ENCODE data around the gene CABP2.
"Not testable (repeated sequence)": the region's sequence is repeated elsewhere in the genome, so short reads cannot be mapped to it uniquely, and the experiment has no call there.

The CABP2 gene

DNA sequence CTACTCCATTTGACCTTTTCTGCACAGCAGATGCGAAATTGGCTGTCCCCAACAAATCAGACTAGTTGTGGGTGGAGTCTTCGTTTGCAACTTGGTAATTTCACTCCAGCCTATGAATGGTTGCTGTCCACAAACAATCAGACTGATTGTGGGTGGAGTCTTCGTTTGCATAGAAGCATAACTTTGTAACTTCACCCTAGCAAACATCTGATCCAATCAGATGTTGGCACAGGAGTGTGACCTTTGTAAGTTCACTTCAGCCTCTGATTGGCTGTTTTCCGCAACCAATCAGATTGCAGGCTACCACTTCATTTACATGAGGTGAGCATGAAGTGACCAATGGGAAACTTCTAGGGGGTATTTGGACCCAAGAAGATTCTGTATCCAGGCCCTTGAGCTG lies 16.3 kb upstream of the CABP2 start:
- DNase-seq (ENCODE audit: low read depth in 1 of 2, low spot score in 1 of 2) = no peak

DNA sequence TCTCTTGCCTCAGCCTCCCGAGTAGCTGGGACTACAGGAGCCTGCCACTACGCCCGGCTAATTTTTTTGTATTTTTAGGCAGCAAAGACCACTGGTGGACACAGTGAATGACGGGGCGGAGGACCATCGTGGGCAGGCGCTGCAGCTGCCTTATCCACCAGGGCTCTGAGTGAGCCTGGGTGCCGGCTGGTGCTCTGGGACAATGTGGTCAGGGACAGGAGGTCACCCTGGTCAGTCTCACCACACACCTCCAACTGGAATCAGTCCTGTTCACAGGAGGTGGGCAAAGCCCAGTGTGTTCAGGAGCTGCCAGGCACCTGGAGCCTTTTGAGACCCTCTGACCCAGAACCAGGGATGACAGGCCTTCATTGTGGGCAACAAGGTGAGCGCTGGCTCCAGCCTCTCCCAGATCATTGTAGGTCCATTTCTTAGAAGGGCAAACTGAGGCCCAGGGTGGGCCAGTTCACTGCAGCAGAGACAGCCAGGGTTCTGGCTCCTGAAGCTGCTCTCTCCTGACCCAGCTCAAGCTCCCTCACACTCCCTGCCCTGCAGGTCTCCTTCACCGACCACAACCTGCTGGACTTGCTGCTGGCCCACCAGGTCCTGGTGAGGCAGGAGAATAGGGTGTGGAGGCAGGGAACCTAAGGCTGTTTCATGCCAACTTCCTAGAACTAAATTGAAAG lies 15.7 kb upstream of the CABP2 start:
- DNase-seq (ENCODE audit: low read depth in 1 of 2, low spot score in 1 of 2) = no peak

DNA sequence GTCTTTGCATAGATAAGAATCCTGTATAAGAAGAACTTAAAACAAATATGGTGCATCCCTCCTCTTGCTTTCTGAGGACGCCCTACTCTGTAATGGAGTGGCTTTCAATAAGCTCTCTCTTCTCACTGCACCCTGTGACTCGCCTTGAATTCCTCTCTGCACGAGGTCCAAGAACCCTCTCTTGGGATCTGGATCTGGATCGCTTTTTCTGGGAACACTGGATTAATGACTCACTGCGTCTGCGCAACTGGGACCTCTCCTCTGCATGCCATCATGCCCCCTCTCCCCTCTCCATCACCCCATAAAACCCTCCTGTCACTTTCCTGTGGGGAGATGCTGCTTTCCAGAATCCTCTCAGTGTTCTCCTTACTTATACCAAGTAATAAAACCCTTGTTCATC lies 15.1 kb upstream of the CABP2 start:
- DNase-seq (ENCODE audit: low read depth in 1 of 2, low spot score in 1 of 2) = no peak

DNA sequence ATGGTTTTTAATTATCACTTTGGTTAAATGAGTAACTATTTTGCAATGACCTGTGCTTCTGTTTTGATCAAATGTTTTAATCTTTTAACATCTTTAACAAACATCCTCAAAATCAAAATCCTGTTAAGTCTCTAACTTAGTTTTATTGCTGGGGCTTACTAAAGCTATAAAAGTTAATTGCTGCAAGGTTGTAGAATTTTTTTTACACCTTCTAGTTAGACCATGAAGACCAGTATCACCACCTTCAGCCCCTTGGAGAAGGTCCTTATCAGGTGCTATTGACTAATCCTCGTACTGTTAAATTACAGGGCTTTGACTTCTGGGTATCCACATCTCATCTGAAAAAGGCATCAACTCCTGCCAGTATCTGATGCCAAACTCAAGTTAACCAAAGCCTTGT lies 12.3 kb upstream of the CABP2 start:
- DNase-seq (ENCODE audit: low read depth in 1 of 2, low spot score in 1 of 2) = no peak

DNA sequence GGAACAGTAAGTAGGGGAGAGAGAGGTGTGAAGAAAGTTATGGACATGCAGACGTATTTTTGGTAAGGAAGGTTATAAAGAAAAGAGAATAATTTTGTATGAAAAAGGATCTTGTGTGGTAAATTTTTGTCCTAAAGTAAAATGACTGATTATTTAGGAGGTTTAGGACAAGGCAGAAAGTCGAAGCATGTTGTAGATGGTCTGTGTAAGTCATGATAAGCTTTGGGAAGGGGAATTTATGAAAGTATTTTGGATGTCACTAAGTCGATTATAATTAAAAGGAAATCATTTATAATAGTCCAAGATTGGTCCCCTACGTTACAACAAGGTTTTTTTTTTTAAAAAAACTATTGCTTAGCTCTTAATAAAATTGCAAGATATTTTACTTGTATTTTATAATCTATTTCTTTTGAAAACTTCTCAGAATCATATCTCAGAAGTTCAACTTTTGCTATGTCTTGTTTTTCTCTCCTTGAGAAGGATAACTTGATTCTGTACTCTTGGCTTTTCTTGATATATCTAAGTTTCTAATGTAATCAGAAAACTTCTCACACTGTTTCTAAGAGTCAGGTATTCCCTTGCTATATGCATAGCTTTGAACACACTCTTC lies 10.9 kb upstream of the CABP2 start:
- no peak for DNase-seq (ENCODE audit: low read depth in 1 of 2, low spot score in 1 of 2)

DNA sequence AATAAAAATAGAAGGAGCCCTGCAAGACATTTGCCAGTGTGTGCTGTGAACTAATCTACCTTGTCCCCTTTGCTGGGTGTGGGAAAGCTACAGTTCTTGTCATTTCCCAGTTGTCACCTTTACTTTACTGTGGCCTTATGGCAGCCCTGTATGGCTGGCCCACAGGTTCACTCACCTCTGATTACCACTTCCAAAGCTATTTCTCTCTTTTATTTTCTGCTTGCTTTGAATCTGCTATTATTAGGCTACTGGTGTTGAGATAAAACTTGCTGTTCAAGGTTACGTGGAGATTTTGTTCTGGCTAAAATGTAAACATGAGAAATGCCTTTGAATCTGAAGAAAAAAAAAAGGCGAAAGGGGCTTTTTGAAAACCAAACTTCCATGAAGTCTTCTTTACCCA lies 9.6 kb upstream of the CABP2 start:
- no peak for DNase-seq (ENCODE audit: low read depth in 1 of 2, low spot score in 1 of 2)

DNA sequence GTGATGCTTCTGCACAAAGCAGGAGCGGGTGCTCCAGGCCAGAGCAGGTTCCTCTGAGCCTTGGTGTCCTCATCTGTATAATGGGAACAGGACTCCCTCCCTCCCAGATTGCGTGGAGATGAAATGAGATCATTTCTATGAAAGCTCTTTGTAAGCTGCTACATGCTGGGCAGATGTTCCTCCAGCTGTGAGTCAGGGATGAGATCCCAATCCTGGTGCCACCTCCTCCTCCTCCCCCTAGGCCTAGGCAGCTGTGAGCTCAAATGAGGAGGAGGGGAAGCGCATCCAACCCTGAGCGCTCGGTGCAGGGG lies 7.0 kb upstream of the CABP2 start:
- DNase-seq (ENCODE audit: low read depth in 1 of 2, low spot score in 1 of 2) = no peak

DNA sequence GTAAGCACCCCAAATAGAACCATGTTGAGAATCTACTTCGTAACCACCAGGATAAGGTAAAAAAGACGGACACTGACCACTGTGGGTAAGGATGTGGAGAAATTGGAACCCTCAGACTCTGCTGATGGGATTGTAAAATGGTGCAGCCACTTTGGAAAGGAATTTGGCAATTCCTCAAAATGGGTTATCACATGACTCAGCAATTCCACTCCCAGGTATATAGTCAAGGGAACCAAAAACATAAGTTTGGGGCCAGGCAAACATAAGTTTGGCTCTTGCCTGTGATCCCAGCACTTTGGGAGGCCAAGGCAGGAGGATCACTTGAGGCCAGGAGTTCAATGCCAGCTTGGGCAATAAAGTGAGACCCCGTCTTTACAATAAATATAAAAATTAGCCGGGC lies 5.1 kb upstream of the CABP2 start:
- DNase-seq (ENCODE audit: low read depth in 1 of 2, low spot score in 1 of 2) = no peak

DNA sequence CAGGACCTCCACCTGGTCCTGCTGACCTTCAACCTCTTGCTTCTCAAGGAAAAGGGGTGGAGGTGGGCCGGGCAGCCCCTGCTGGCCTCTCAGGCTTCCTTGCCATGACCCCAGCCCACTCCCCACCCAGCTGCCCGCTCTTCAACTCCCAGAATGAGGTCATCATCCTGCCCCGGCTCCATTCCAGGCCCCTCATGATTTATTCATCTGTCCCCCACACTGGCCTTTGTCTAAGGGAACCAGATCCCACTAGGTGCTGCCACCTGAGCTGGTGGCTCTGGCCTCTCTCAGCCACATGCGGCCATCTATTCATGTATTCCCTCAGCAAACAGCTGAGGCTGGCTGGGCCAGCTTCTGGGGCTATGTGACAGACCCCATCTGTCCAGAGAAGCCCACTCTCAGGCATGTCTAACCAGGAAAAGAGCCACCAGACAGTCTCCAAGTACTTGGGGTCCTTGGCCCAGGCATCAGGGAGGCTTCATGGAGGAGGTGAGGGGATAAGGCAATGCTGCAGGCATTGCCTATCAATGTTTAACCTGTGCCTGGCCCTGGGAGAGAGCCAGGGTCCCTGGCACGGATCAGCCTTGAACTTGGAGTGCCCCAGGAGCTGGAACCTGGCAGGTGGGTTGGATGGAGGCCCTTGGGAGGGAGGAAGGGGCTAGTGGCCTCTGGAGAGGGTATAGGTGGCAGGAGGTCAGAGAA lies 2.2 kb upstream of the CABP2 start:
- DNase-seq (ENCODE audit: low read depth in 1 of 2, low spot score in 1 of 2) = no peak

DNA sequence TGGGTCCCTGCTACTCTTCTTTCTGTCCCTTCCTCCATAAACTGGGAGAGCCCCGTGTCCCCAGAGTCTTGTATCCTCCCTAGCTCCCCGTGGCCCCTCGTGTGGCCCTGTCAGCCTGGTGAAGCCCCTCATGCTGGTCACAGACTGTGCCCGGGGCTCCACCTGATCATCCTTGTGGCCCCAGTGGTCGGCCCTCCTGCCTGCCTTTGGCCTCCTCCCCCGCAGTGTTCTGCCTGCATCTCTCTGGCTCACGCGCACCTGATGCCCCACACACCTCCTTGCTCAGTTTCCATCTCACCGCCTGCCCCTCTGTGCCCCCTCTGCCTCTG lies 1.2 kb upstream of the CABP2 start:
- DNase-seq (ENCODE audit: low read depth in 1 of 2, low spot score in 1 of 2) = no peak

DNA sequence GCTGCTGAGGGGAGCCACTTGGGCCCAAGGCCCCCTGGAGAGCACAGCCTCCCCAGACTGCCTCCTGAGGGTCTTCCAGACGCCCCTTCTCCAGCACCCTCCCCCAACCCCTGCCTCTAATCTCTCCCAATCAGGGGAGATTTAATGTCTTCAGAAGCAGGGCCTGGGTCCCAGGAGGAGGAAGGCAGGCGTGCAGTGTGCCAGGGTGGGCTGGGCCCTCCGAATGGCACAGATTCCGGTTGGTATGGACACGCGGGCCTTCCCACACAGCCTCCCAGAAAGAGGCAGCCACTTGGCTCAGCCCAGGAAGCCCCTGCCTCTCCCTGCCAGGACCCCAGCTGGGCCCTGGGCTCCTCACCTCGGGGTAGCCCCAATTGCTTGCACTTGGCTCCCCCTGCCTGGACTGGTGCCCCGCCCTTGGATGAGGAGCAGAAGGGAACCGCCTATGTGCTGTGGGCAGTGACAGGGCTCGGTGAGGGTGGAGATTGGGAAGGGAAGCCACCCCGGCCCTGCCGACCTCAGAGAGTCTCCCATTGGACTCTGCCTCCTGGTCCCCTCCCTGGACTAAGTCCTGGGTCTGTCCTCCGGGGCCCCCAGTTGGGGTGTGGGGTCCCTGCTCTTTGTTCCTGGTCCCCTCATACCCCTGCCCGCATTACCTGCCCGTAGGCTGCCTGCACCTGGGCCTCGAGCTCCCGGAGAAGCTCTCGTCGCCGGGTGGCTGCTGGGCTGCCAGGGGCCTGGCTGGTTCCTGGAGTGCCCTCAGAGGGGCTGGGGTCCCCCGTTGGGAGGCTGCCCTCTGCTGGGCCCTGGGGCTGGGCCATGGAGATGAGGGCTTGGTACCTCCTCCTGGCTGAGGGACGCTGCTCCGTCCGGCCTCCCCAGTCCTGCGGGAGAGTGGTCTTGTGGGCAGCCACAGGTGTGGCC lies 572 bp upstream of the CABP2 start:
- DNase-seq (ENCODE audit: low read depth in 1 of 2, low spot score in 1 of 2) = no peak

DNA sequence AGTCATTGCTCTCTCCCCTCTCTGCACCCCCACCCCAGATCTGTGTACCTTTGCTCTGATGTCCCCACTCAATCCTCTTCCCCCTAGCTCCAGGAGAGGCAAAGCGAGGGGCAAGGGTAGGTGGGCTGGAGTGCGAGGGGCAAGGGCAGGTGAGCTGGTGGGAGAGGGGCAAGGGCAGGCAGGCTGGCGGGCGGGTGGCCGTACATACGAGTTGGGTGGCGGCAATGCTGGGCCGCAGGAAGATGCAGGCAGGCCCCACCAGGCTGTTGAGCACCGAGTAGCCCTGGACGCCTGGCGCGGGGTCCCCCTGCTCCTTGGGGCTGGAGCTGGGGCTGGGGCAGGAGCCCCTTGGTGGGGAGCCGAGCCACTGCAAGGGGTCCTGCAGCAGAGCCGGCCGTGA lies 908 bp downstream of the CABP2 start:
- DNase-seq (ENCODE audit: low read depth in 1 of 2, low spot score in 1 of 2) = no peak

DNA sequence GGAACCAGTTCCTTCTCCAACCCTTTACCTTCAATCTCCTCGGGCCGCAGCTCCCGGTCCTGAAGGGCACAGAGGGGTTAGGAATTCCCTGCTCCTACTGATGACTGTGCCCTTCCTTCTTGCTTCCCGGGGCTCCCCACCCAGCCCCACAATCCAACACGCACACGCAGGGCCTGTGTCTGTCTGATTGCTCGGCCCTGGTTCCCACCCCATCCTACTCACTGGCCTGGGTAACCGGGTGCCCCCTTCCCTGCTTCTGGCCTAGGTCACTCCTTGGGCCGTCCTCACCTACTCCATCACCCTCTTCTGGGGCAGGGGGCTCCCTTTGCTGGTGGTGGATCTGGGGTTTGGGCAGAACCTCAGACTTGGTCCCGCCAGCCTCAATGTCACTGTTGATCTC lies 1.3 kb downstream of the CABP2 start:
- no peak for DNase-seq (ENCODE audit: low read depth in 1 of 2, low spot score in 1 of 2)

DNA sequence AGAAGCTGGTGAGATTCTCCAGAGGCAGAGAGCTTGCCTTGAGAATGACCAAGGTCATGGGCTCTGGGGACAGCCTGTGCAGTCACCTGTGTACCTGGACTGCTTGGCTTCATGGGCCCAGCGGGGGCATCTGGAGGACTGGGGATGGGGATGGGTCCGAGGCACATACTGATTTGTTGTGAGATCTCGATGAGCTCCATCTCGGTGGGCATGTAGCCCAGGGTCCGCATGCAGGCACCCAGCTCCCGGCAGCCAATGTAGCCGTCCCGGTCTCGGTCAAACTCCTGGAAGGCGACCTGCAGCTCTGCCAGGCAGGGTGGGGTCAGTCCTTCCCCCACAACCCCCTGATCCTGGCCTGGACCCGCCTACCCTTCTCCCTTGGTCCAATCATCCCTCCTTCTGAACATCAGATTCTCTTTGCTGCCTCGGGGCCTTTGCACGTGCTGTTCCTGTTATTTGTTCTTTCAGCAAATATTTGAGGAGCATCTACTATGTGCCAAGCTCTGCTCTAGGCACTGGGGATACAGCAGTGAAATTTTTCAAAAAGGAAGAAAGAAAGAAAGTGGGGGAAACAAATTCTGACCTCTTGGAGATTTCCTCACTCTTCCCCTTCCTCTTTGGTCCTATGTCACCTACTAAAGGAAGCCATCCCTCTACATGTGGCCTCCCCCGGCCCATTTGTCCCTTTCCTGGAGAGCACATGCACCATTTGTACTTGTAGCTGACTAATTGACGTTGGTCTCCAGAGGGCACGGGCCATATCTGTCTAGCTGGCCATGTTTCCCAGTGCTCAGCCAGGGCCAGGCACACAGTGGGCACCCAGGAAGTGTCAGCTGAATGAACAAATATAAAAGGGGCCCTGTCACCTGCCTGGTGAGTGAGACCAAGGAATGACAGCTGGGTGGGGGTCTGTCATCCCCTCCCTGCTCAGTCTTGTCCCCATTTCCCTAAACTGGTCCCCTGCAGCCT lies 2.1 kb downstream of the CABP2 start:
- no peak for DNase-seq (ENCODE audit: low read depth in 1 of 2, low spot score in 1 of 2)

DNA sequence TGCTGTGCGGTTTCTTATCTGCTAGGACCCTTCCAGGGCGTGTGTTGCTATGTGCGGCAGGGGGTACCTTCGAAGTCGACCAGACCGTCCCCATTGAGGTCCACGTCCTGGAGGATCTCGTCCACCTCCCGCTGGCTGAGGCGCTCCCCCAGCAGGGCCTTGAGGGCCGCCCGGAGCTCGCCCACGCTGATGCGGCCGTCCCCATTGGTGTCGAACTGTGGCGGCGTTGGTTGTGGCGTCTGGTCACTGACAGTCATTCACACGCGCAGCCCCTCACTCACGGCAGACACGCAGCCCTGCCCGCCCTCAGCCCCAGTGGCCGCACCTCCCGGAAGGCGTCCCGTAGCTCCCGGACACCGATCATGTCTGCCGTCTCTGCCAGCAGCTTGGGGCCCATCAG lies 3.5 kb downstream of the CABP2 start:
- no peak for DNase-seq (ENCODE audit: low read depth in 1 of 2, low spot score in 1 of 2)

DNA sequence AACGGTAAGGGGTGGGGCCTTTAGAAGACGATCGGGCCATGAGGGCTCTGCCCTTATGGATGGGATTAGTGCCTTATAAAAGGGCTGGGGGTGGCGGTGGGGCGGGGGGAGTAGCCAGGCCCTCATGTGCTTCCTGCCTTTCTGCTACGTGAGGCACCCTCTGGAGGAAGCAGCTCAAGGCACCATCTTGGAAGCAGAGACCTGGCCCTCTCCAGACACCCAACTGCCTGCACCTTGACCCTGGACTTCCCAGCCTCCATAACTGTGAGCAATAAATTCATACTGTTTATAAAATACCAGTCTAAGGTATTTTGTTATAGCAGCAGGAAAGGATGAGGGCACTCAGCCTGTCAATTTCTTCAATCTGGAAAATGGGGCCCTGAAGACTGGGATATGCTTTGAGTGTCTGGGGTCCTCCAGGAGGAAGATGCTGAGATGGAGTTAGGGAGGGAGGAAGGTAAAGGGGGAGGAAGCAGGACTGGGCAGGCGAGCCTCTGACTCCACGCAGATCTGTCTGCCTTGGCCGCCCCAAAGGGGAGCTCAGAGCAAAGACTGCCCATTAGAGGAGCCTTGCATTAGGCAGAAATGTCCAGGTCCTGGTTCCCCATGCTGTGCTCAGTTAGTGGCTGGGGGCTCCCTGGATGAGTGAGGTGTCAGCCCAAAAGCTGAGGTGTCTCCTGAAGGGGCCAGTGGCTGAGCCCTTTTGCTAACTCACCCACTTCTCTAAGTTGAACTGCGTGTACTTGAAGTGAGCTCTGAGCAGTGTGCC lies 5.3 kb downstream of the CABP2 start:
- no peak for DNase-seq (ENCODE audit: low read depth in 1 of 2, low spot score in 1 of 2)

DNA sequence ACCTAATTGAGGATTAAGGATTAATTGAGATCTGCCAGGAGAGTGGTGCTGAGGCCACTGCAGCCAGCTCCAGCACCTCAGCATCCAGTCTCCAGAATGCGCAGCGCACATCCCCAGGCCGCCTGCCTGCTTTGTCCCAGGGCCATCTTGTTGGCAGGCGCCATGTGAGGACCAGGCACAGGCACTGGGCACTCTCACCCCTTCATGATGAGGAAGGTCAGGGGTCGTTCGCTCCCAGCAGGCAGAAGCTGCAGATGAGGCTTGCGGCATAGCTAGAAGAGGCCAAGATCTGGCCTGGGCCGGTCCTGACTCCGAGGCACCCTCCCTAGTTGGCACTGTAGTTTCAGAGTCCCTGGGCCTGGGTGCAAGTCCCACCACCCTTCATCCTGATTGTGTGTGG lies 6.4 kb downstream of the CABP2 start:
- DNase-seq (ENCODE audit: low read depth in 1 of 2, low spot score in 1 of 2) = no peak

DNA sequence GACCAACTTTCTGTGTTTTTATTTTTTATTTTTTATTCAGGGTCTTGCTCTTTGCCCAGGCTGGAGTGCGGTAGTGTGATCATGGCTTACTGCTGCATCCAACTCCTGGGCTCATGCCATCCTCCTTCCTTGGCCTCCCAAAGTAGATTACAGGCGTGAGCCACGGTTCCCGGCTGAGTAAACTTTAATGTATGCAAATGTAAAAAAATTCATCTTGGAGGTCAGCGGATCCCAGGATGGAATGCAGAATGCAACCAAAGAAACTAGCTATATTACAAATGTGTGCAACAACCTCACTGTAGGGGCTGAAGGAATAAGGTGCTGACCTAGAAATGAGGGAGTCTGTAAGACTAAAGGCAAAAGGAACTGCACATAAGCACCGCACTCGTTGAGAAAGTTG lies 9.1 kb downstream of the CABP2 start:
- DNase-seq (ENCODE audit: low read depth in 1 of 2, low spot score in 1 of 2) = no peak

DNA sequence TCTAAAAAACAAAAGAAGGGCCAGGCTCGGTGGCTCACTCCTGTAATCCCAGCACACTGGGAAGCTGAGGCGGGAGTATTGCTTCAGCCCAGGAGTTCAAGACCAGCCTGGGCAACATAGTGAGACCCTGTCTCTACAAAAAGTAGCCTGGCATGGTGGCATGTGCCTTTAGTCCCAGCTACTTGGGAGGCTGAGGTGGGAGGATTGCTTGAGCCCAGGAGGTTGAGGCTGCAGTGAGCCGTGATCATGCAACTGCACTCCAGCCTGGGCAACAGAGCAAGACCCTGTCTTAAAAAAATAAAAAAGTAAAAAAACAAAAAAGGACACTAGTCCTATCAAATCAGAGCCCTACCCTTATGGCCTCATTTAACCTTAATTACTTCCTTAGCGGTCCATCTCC lies 11.7 kb downstream of the CABP2 start:
- DNase-seq (ENCODE audit: low read depth in 1 of 2, low spot score in 1 of 2) = not testable (repeated sequence)

DNA sequence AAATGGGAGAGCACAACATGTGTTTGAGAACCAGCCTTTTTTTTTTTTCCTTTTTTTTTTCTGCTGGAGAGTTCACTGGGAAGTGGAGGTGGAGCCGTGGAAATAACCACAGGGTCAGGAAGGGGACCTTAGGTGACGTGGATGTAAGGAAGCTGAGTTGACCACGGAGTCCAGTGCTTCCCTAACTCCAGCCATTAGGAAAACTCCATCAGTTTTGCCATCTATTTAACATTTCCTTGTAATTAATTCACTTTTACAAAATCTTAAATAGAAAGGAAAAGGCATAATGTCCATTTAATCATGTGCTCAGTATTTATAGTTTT lies 13.3 kb downstream of the CABP2 start:
- no peak for DNase-seq (ENCODE audit: low read depth in 1 of 2, low spot score in 1 of 2)

All from stimulated activated CD4-positive, alpha-beta T cell treated with anti-CD3 and anti-CD28 coated beads, Interleukin-15, amount 100 ng/mL, for 1 hour (primary cell).